ENCODE data around the gene TMEM121.

TMEM121 gene

GRCh38 chr14:105482486-105483110 lies 43.8 kb upstream of the TMEM121 start:
- Histone ChIP-seq H3K4me3 (ENCODE audit: extremely low read depth, insufficient read depth, low read length, poor library complexity, severe bottlenecking) (no peak overlapping the region), H3K9me3 (ENCODE audit: control insufficient read depth, low read length) (no peaks in the 10 kb centered on the region), H3K36me3 (ENCODE audit: control insufficient read depth, insufficient read depth, low read length) (peaks cover 8% of the 10 kb centered on the region), H3K4me1 (ENCODE audit: control insufficient read depth, insufficient read depth, low read length, poor library complexity, severe bottlenecking) (peaks cover 53% of the 10 kb centered on the region), H3K27ac (ENCODE audit: low read depth, low read length, severe bottlenecking) (peak overlapping the region; percentile 97)
- 90 to 95% methylated on average over 15 to 18 of the region's 18 CpGs for WGBS, 2 experiments (ENCODE audit: insufficient coverage in 2 of 2)

- no peak overlapping the region for H3K4me3 ChIP-seq (ENCODE audit: extremely low read depth, insufficient read depth, low read length, poor library complexity, severe bottlenecking)
- no peaks in the 10 kb centered on the region for H3K9me3 ChIP-seq (ENCODE audit: control insufficient read depth, low read length)
- peaks cover 8% of the 10 kb centered on the region for H3K36me3 ChIP-seq (ENCODE audit: control insufficient read depth, insufficient read depth, low read length)
- H3K27ac ChIP-seq (ENCODE audit: low read depth, low read length, severe bottlenecking): no peak overlapping the region
- 84 to 88% methylated on average over 10 to 15 of the region's 18 CpGs for WGBS, 2 experiments (ENCODE audit: insufficient coverage in 2 of 2)
- H3K4me1 ChIP-seq (ENCODE audit: control insufficient read depth, insufficient read depth, low read length, poor library complexity, severe bottlenecking): peaks cover 55% of the 10 kb centered on the region
Measured at GRCh38 chr14:105483300-105484068, 42.9 kb upstream of the TMEM121 start.

- Histone ChIP-seq H3K4me3 (ENCODE audit: extremely low read depth, insufficient read depth, low read length, poor library complexity, severe bottlenecking) (no peak overlapping the region), H3K4me1 (ENCODE audit: control insufficient read depth, insufficient read depth, low read length, poor library complexity, severe bottlenecking) (peaks cover 63% of the 10 kb centered on the region), H3K9me3 (ENCODE audit: control insufficient read depth, low read length) (no peaks in the 10 kb centered on the region), H3K36me3 (ENCODE audit: control insufficient read depth, insufficient read depth, low read length) (peaks cover 4% of the 10 kb centered on the region), H3K27ac (ENCODE audit: low read depth, low read length, severe bottlenecking) (no peak overlapping the region)
- 84 to 88% methylated on average over 16 to 19 of the region's 20 CpGs for WGBS, 2 experiments (ENCODE audit: insufficient coverage in 2 of 2)
Measured at GRCh38 chr14:105484069-105484996, 42.0 kb upstream of the TMEM121 start.

- 91 to 92% methylated on average over 9 to 16 of the region's 16 CpGs for WGBS, 2 experiments (ENCODE audit: insufficient coverage in 2 of 2)
- no peak overlapping the region for H3K27ac ChIP-seq (ENCODE audit: low read depth, low read length, severe bottlenecking)
- peaks cover 66% of the 10 kb centered on the region for H3K4me1 ChIP-seq (ENCODE audit: control insufficient read depth, insufficient read depth, low read length, poor library complexity, severe bottlenecking)
- H3K4me3 ChIP-seq (ENCODE audit: extremely low read depth, insufficient read depth, low read length, poor library complexity, severe bottlenecking): no peak overlapping the region
- no peaks in the 10 kb centered on the region for H3K36me3 ChIP-seq (ENCODE audit: control insufficient read depth, insufficient read depth, low read length)
- H3K9me3 ChIP-seq (ENCODE audit: control insufficient read depth, low read length): no peaks in the 10 kb centered on the region
Measured at GRCh38 chr14:105484997-105485393, 41.4 kb upstream of the TMEM121 start.

- peak overlapping the region; percentile 36 for H3K4me3 ChIP-seq (ENCODE audit: extremely low read depth, insufficient read depth, low read length, poor library complexity, severe bottlenecking)
- H3K9me3 ChIP-seq (ENCODE audit: control insufficient read depth, low read length): no peaks in the 10 kb centered on the region
- WGBS, 2 experiments (ENCODE audit: insufficient coverage in 2 of 2): 4 to 19% methylated on average over 7 to 9 of the region's 12 CpGs
- H3K36me3 ChIP-seq (ENCODE audit: control insufficient read depth, insufficient read depth, low read length): no peaks in the 10 kb centered on the region
- H3K27ac ChIP-seq (ENCODE audit: low read depth, low read length, severe bottlenecking): no peak overlapping the region
- H3K4me1 ChIP-seq (ENCODE audit: control insufficient read depth, insufficient read depth, low read length, poor library complexity, severe bottlenecking): peaks cover 66% of the 10 kb centered on the region
Measured at GRCh38 chr14:105485739-105486162, 40.6 kb upstream of the TMEM121 start.

- Histone ChIP-seq H3K27ac (ENCODE audit: low read depth, low read length, severe bottlenecking) (no peak within 1 kb of the TSS), H3K4me1 (ENCODE audit: control insufficient read depth, insufficient read depth, low read length, poor library complexity, severe bottlenecking) (peaks cover 61% of the 10 kb centered on the region), H3K4me3 (ENCODE audit: extremely low read depth, insufficient read depth, low read length, poor library complexity, severe bottlenecking) (peak within 1 kb of the TSS; percentile 36), H3K36me3 (ENCODE audit: control insufficient read depth, insufficient read depth, low read length) (no peaks in the 10 kb centered on the region), H3K9me3 (ENCODE audit: control insufficient read depth, low read length) (no peaks in the 10 kb centered on the region)
- WGBS, 2 experiments (ENCODE audit: insufficient coverage in 2 of 2): 8 to 13% methylated on average over 45 to 46 of the region's 56 CpGs
Measured at GRCh38 chr14:105486163-105486973, 40.0 kb upstream of the TMEM121 start, which contains the start of gene CRIP1. Gene CRIP1 (plus strand): TSS chr14:105486886. CDS start chr14:105487260, 374 bp downstream.

- Histone ChIP-seq H3K4me3 (ENCODE audit: extremely low read depth, insufficient read depth, low read length, poor library complexity, severe bottlenecking) (peak overlapping the region; percentile 36), H3K9me3 (ENCODE audit: control insufficient read depth, low read length) (no peaks in the 10 kb centered on the region), H3K4me1 (ENCODE audit: control insufficient read depth, insufficient read depth, low read length, poor library complexity, severe bottlenecking) (peaks cover 57% of the 10 kb centered on the region), H3K36me3 (ENCODE audit: control insufficient read depth, insufficient read depth, low read length) (no peaks in the 10 kb centered on the region), H3K27ac (ENCODE audit: low read depth, low read length, severe bottlenecking) (no peak overlapping the region)
- 5 to 7% methylated on average over 43 to 45 of the region's 45 CpGs for WGBS, 2 experiments (ENCODE audit: insufficient coverage in 2 of 2)
Measured at GRCh38 chr14:105486974-105487448, 39.4 kb upstream of the TMEM121 start.

GRCh38 chr14:105487449-105487985 lies 38.9 kb upstream of the TMEM121 start:
- Histone ChIP-seq H3K9me3 (ENCODE audit: control insufficient read depth, low read length) (no peaks in the 10 kb centered on the region), H3K4me3 (ENCODE audit: extremely low read depth, insufficient read depth, low read length, poor library complexity, severe bottlenecking) (peak overlapping the region; percentile 36), H3K27ac (ENCODE audit: low read depth, low read length, severe bottlenecking) (no peak overlapping the region), H3K4me1 (ENCODE audit: control insufficient read depth, insufficient read depth, low read length, poor library complexity, severe bottlenecking) (peaks cover 54% of the 10 kb centered on the region), H3K36me3 (ENCODE audit: control insufficient read depth, insufficient read depth, low read length) (peaks cover under 1% of the 10 kb centered on the region)
- 14 to 18% methylated on average over 38 to 40 of the region's 48 CpGs for WGBS, 2 experiments (ENCODE audit: insufficient coverage in 2 of 2)

- Histone ChIP-seq H3K36me3 (ENCODE audit: control insufficient read depth, insufficient read depth, low read length) (peaks cover 8% of the 10 kb centered on the region), H3K27ac (ENCODE audit: low read depth, low read length, severe bottlenecking) (no peak overlapping the region), H3K4me3 (ENCODE audit: extremely low read depth, insufficient read depth, low read length, poor library complexity, severe bottlenecking) (peak overlapping the region; percentile 36), H3K4me1 (ENCODE audit: control insufficient read depth, insufficient read depth, low read length, poor library complexity, severe bottlenecking) (peaks cover 50% of the 10 kb centered on the region), H3K9me3 (ENCODE audit: control insufficient read depth, low read length) (no peaks in the 10 kb centered on the region)
- WGBS, 2 experiments (ENCODE audit: insufficient coverage in 2 of 2): 89 to 90% methylated on average over 14 to 19 of the region's 26 CpGs
Measured at GRCh38 chr14:105487986-105488777, 38.2 kb upstream of the TMEM121 start.
